Tibial artery (tissue), 4 donors: ENCODE results near the gene SERGEF.

ENCODE experiments used
- DNase-seq, 2 donors: peaks; one replicate each; pipeline ENCODE4 v3.0.0-alpha.2; 2019
- H3K27ac ChIP-seq, 2 donors: fragments of 200-600 bp; sonication (generic) in 1 of 2; 1 replicate in 1 of 2; 2 replicates in 1 of 2; pipeline ENCODE4 v1.5.1; 2018 to 2019; ENCODE audit warnings: mild to moderate bottlenecking in 1 of 2
- H3K27me3 ChIP-seq, 2 donors: fragments of 200-600 bp; sonication (generic) in 1 of 2; one replicate each; pipeline versions ENCODE4 v1.5.1 to v1.6.0; 2016 to 2019
- H3K36me3 ChIP-seq, 3 donors: fragments of 200-600 bp; sonication (generic) in 2 of 3; one replicate each; pipeline ENCODE4 v1.5.1; 2016 to 2019; ENCODE audit warnings: mild to moderate bottlenecking in 2 of 3
- H3K4me1 ChIP-seq, 4 donors: fragments of 200-600 bp; sonication (generic) in 2 of 4; 1 replicate in 3 of 4; 2 replicates in 1 of 4; pipeline ENCODE4 v1.5.1; 2016 to 2019
- H3K4me3 ChIP-seq, 2 donors: fragments of 200-600 bp; sonication (generic) in 1 of 2; 1 replicate in 1 of 2; 2 replicates in 1 of 2; pipeline ENCODE4 v1.5.1; 2018 to 2019; ENCODE audit warnings: mild to moderate bottlenecking in 2 of 2
- H3K9me3 ChIP-seq, 3 donors: fragments of 200-600 bp; sonication (generic) in 1 of 3; one replicate each; pipeline ENCODE4 v1.5.1; 2016 to 2019
- intact Hi-C: fragments of 100-400 bp; cut with DNase I; formaldehyde crosslinking; loops from one replicate; pipeline ENCODE4 v1.15.0; 2023; ENCODE audit warnings: low total_unique reads
- TF ChIP-seq, protein P1 (sequence below), 2 experiments: fragments of 200-600 bp in 1 of 2; fragments of 450-650 bp in 1 of 2; IDR thresholded peaks; one replicate each; pipeline ENCODE4 v1.5.1; 2017 to 2019; ENCODE audit warnings: antibody characterized with exemption in 2 of 2, mild to moderate bottlenecking in 1 of 2, moderate library complexity in 1 of 2

Gene SERGEF

GRCh38 chr11:17777738-17778091, 235.1 kb downstream of the SERGEF start:
- no peaks in the 10 kb centered on the region for H3K9me3 ChIP-seq
- intact Hi-C loops: no loop called here
- no peaks in the 10 kb centered on the region for H3K4me1 ChIP-seq
- no peak overlapping the region for H3K27ac ChIP-seq
- H3K4me3 ChIP-seq: no peak overlapping the region
- TF ChIP-seq, protein P1, sequence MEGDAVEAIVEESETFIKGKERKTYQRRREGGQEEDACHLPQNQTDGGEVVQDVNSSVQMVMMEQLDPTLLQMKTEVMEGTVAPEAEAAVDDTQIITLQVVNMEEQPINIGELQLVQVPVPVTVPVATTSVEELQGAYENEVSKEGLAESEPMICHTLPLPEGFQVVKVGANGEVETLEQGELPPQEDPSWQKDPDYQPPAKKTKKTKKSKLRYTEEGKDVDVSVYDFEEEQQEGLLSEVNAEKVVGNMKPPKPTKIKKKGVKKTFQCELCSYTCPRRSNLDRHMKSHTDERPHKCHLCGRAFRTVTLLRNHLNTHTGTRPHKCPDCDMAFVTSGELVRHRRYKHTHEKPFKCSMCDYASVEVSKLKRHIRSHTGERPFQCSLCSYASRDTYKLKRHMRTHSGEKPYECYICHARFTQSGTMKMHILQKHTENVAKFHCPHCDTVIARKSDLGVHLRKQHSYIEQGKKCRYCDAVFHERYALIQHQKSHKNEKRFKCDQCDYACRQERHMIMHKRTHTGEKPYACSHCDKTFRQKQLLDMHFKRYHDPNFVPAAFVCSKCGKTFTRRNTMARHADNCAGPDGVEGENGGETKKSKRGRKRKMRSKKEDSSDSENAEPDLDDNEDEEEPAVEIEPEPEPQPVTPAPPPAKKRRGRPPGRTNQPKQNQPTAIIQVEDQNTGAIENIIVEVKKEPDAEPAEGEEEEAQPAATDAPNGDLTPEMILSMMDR (IDR thresholded peaks at IDR 0.05): no peak
- H3K27me3 ChIP-seq: no peaks in the 10 kb centered on the region
- H3K36me3 ChIP-seq: no peaks in the 10 kb centered on the region
- DNase-seq: peak in 1 of 2 donors; percentile 45

DNA sequence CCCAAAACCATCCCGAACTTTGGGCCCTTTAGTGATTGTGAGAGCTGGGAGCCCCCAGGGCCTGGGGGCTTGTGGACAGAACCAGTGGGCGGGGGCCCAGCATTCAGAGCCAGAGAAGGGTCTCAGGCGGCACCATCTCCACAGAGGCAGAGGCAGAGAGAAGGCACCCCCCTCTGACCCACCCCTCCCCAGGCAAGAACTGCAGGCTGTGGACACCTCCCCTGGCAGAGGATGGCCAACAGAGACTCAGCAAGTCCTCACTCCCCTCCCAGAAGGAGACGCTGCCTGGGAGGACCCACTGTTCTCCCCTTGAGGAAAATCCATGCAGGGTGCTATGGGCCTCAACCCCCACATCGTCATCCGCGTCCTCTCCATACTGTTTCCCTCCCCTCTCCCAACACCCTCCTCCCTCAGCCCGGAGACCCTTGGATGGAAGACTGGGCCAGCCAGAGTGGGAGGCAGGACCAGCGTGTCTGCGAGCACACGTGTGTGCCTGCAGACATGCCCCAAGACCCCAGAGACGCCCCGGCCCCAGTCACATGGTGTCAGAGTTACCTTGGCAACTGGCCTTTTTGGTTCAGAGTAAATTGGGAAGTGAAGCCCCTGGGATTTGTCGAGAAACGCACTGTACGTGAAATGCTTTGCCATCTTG, 235.6 kb downstream of the SERGEF start:
- intact Hi-C loops: no loop called here
- Histone ChIP-seq H3K9me3 (no peaks in the 10 kb centered on the region), H3K27ac (no peak overlapping the region), H3K36me3 (no peaks in the 10 kb centered on the region), H3K4me3 (no peak overlapping the region), H3K27me3 (no peaks in the 10 kb centered on the region), H3K4me1 (no peaks in the 10 kb centered on the region)
- TF ChIP-seq, protein P1 (IDR thresholded peaks at IDR 0.05): no peak
- DNase-seq: peak in 1 of 2 donors; percentile 47

- intact Hi-C loops: no loop called here
Observed at GRCh38 chr11:17776212-17776875, 236.5 kb downstream of the SERGEF start.

GRCh38 chr11:17775507-17776211, 237.2 kb downstream of the SERGEF start:
- Histone ChIP-seq H3K4me1 (no peaks in the 10 kb centered on the region), H3K36me3 (no peaks in the 10 kb centered on the region), H3K4me3 (no peak overlapping the region), H3K27me3 (no peaks in the 10 kb centered on the region), H3K9me3 (no peaks in the 10 kb centered on the region), H3K27ac (no peak overlapping the region)
- TF ChIP-seq, protein P1 (IDR thresholded peaks at IDR 0.05): no peak
- intact Hi-C loops: no loop called here
- peak in 1 of 2 donors; percentile 53 for DNase-seq

More at GRCh38 chr11:17776212-17776875, 236.5 kb downstream of the SERGEF start:
- Histone ChIP-seq H3K4me1 (no peaks in the 10 kb centered on the region), H3K27me3 (no peaks in the 10 kb centered on the region), H3K9me3 (no peaks in the 10 kb centered on the region), H3K27ac (no peak overlapping the region), H3K4me3 (no peak overlapping the region), H3K36me3 (no peaks in the 10 kb centered on the region)
- DNase-seq: peak in 1 of 2 donors; percentile 55
- TF ChIP-seq, protein P1 (IDR thresholded peaks at IDR 0.05): no peak

DNA sequence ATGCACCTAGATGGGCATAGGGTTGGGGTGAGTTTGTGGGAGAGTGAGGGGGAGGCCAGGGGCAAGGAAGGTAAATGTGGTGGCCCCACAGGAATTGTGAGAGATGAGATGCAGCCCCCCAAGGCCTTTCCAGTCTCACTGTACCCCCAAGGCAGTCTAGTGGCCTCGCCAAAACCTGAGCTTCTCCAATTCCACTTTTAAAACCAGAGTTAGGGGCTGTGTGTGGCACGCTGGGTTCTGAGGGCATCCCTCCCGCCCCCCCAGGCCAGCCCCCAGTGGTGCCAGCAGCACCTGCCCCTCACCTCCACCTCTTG, 237.9 kb downstream of the SERGEF start:
- intact Hi-C loops: no loop called here
- H3K27me3 ChIP-seq: no peaks in the 10 kb centered on the region
- H3K4me1 ChIP-seq: no peaks in the 10 kb centered on the region
- no peak overlapping the region for H3K27ac ChIP-seq
- H3K4me3 ChIP-seq: no peak overlapping the region
- TF ChIP-seq, protein P1 (IDR thresholded peaks at IDR 0.05): no peak
- H3K9me3 ChIP-seq: no peaks in the 10 kb centered on the region
- no peaks in the 10 kb centered on the region for H3K36me3 ChIP-seq
- peak in 1 of 2 donors; percentile 21 for DNase-seq
